NT2/D1 (cell line): Measurements from ENCODE around the gene DHX32.
"Not testable (repeated sequence)": the region's sequence is repeated elsewhere in the genome, so short reads cannot be mapped to it uniquely, and the experiment has no call there.

Experiments
- SUZ12 ChIP-seq: IDR thresholded peaks from 2 replicates; pipeline ENCODE4 v1.6.1; 2011; ENCODE audit not compliant: insufficient read length, insufficient read depth; ENCODE audit errors: extremely low read depth
- YY1 ChIP-seq: IDR thresholded peaks from 2 replicates; pipeline ENCODE4 v1.6.1; 2011; ENCODE audit not compliant: insufficient read length, insufficient read depth

GRCh38 chr10:125927265-125927664 is 46.2 kb upstream of the DHX32 start:
- TF ChIP-seq YY1, SUZ12: not testable (repeated sequence)
